Activated T-helper 17 cell treated with anti-CD3 and anti-CD28 coated beads, Interleukin-2, amount 50 U/mL, for 72 hours (primary cell): ENCODE data around the gene RAC2. TPM values are rescaled to one million over a fixed set of nuclear protein-coding genes. Genes with fewer than 3 reads are reported as not detected.
A peak's percentile ranks its signal among the peaks of the same experiment; 100 is the strongest.

Experiments
- ATAC-seq: fragments of 150-1000 bp; cut with Tn5 transposase; replicated peaks from 2 replicates; pipeline ENCODE4 v1.10.0; 2021; ENCODE audit warnings: mild to moderate bottlenecking, moderate library complexity
- H3K27ac Mint-ChIP-seq: one replicate; pipeline ENCODE4 v1.8.0; 2022; ENCODE audit warnings: mixed read lengths
- H3K27me3 Mint-ChIP-seq: one replicate; pipeline ENCODE4 v1.8.0; 2022; ENCODE audit warnings: mixed read lengths
- H3K36me3 Mint-ChIP-seq: one replicate; pipeline ENCODE4 v1.8.0; 2022; ENCODE audit warnings: low read depth, mild to moderate bottlenecking, mixed read lengths
- H3K4me1 Mint-ChIP-seq: one replicate; pipeline ENCODE4 v1.8.0; 2022; ENCODE audit warnings: mixed read lengths
- H3K4me3 Mint-ChIP-seq: one replicate; pipeline ENCODE4 v1.8.0; 2022; ENCODE audit warnings: mild to moderate bottlenecking, mixed read lengths
- H3K9me3 Mint-ChIP-seq: one replicate; pipeline ENCODE4 v1.8.0; 2022; ENCODE audit warnings: mixed read lengths
- total RNA-seq, 2 donors: library from RNA; stranded (reverse); gene quantifications; one replicate each; pipeline ENCODE4 v1.2.3, GENCODE V29; 2022

Gene RAC2
- total RNA-seq, 2 donors from 2014 or later: 674 to 1,069 TPM

DNA sequence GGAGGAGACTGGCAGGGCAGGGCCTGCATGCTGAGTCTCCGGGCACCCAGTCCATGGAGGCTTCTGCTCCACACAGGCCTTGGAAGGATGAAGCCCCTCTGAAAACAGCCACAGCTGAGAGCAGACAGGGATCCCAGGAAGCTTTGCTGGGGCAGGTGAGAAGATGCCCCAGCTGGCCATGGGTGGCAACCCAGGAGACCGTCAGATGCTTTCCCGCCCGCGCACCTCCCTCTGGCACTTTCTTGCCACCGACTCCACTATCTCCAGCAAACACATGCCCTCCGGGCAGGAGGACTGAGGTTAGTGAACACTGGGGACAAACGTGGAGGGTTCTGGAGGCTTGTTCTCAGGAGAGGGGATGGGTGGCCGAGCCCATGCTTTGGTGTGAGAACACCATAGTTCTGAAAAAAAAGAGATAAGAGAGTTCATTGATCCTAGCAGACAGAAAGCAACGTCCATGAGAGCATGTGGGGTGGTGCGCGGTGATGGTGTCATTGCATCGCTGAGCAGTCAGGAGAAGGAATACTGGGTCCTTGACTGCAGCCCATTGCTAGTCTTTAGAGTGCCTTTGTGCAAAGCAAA is 58.3 kb downstream of the RAC2 start:
- Mint-ChIP-seq H3K4me3 (peak overlapping the region; percentile 63), H3K4me1 (peaks cover 14% of the 10 kb centered on the region), H3K27ac (peak overlapping the region; percentile 75), H3K9me3 (no peaks in the 10 kb centered on the region), H3K27me3 (no peaks in the 10 kb centered on the region), H3K36me3 (no peaks in the 10 kb centered on the region)
- no peak for ATAC-seq

DNA sequence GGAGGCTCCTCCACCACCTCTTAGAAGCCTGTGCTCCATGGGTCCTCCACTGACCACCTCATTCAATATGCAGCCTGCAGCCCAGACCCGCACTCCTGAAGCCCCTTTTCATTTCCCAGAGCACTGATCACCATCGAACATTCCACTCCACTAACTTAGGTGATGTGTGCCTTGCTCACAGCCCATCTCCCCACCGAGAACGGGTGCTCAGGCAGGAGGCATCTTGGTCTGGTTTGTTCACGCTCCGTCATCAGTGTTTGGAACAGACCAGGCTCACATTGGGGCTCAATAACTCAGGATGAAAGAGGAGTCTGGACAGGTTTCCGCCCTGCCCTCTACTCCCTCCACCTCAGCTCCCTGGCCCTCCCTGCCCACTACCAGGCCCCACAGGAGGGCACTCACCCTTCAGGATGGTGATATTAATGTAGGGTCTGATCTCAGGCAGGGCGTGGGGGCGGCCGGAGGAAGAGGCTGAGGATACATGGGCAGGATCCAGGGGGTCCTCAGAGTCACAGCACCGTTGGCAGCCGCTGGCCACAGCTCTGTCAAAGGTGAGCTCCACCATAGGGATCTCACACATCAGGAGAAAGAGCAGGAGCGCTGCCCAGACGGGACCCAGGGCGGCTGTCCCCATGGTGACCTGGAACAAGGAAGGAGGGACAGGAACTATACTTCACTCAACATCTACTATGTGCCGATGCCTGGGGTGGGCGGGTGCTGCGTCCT is 59.1 kb downstream of the RAC2 start:
- Mint-ChIP-seq H3K4me3 (no peak overlapping the region), H3K9me3 (no peaks in the 10 kb centered on the region), H3K36me3 (no peaks in the 10 kb centered on the region), H3K4me1 (peaks cover 14% of the 10 kb centered on the region), H3K27ac (no peak overlapping the region), H3K27me3 (no peaks in the 10 kb centered on the region)
- no peak for ATAC-seq

DNA sequence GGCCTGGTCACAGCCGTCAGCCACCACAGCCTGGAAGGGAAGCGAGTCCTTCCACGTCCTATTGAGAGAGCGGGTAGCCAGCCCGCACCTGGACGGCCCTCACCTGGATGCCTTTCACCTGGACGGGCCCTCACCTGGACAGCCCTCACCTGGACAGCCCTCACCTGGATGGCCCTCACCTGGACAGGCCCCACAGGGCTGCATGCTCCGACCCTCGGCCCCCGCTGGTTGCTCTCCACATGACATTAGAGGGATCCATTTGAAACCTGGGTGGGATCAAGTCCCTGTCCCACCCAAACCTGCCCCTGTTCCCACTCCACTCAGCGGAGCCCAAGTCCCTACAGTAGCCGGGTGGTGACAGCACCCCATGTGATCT is 59.7 kb downstream of the RAC2 start:
- Mint-ChIP-seq H3K4me3 (no peak overlapping the region), H3K9me3 (no peaks in the 10 kb centered on the region), H3K27me3 (no peaks in the 10 kb centered on the region), H3K4me1 (peaks cover 14% of the 10 kb centered on the region), H3K27ac (no peak overlapping the region), H3K36me3 (no peaks in the 10 kb centered on the region)
- ATAC-seq: no peak

DNA sequence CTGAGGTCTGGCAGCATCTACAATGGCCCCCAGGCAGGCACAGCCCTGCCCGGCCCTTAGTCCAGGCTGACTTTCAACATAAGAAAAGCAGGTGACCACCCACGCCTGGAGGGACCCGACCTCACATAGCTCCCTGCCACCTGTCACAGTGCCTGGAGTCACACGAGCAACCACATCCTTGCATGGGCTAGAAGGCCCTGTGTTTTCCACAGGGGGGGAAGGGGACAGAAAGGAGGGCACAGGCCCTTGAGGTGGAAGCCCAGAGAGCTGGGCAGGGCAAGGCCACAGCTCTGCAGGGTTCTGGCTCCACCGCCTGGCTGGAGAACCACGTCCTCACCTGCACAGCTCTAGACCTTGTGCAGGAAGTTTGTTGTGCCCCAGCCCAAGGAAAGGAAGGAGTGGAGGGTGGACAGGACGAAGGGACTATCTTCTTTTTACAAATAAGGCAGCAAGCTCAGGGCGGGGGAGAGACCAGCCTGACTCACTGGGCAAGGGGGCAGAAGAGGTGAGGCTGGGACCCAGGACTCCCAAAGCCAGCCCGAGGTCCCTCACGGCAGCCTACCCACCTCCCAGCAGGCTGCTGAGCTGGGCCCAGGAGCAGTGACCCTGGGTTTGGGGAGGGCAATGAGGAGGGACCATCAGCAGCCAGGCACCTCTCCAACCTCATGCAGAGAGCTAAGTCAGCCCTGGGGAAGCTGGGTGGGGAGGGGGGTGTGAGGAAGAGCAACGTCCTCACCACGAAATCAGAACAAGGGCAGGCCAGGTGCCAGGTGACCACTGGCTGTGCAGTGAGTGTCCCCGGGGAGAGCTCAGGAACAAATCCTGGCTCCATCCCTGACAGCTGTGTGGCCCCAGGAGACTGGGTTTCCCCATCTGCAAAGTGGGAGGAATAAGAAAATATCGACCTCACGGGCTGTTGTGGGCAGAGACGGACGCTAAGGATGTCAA is 60.4 kb downstream of the RAC2 start:
- Mint-ChIP-seq H3K9me3 (no peaks in the 10 kb centered on the region), H3K27me3 (no peaks in the 10 kb centered on the region), H3K27ac (no peak overlapping the region), H3K4me1 (peaks cover 12% of the 10 kb centered on the region), H3K4me3 (no peak overlapping the region), H3K36me3 (no peaks in the 10 kb centered on the region)
- ATAC-seq: peak; percentile 21

DNA sequence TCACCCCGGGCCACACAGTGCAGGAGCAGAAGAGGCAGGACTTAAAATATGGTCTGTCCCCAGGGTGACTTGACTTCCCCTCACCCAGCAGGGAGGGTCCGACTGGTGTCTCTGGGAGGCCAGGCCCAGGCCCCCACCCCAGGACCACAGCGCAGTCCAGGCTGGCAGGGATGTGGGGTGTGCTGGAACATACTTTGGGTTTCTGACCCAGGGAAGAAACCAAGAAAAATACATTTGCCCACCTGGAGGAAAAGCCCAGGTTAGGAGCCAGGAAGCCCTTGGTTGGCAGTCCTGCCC is 61.2 kb downstream of the RAC2 start:
- Mint-ChIP-seq H3K4me3 (no peak overlapping the region), H3K9me3 (no peaks in the 10 kb centered on the region), H3K4me1 (peaks cover 10% of the 10 kb centered on the region), H3K27me3 (peaks cover 1% of the 10 kb centered on the region), H3K27ac (no peak overlapping the region), H3K36me3 (no peaks in the 10 kb centered on the region)
- ATAC-seq: no peak

GRCh38 chr22:37182101-37182948 is 61.7 kb downstream of the RAC2 start:
- H3K36me3 Mint-ChIP-seq: no peaks in the 10 kb centered on the region
- H3K27ac Mint-ChIP-seq: no peak overlapping the region
- H3K4me1 Mint-ChIP-seq: peaks cover 15% of the 10 kb centered on the region
- no peak overlapping the region for H3K4me3 Mint-ChIP-seq
- H3K9me3 Mint-ChIP-seq: no peaks in the 10 kb centered on the region
- peaks cover 7% of the 10 kb centered on the region for H3K27me3 Mint-ChIP-seq
- peak; percentile 25 for ATAC-seq

GRCh38 chr22:37181681-37182080 is 62.4 kb downstream of the RAC2 start:
- Mint-ChIP-seq H3K27me3 (peaks cover 7% of the 10 kb centered on the region), H3K9me3 (no peaks in the 10 kb centered on the region), H3K27ac (no peak overlapping the region)

GRCh38 chr22:37180531-37181231 is 63.4 kb downstream of the RAC2 start:
- Mint-ChIP-seq H3K36me3 (no peaks in the 10 kb centered on the region), H3K4me3 (no peak overlapping the region), H3K9me3 (no peaks in the 10 kb centered on the region), H3K4me1 (peaks cover 6% of the 10 kb centered on the region), H3K27me3 (peaks cover 7% of the 10 kb centered on the region), H3K27ac (peak overlapping the region; percentile 33)
- ATAC-seq: no peak

More at GRCh38 chr22:37181681-37182080, 62.4 kb downstream of the RAC2 start:
- Mint-ChIP-seq H3K4me1 (peaks cover 15% of the 10 kb centered on the region), H3K36me3 (no peaks in the 10 kb centered on the region), H3K4me3 (no peak overlapping the region)
- ATAC-seq: no peak

DNA sequence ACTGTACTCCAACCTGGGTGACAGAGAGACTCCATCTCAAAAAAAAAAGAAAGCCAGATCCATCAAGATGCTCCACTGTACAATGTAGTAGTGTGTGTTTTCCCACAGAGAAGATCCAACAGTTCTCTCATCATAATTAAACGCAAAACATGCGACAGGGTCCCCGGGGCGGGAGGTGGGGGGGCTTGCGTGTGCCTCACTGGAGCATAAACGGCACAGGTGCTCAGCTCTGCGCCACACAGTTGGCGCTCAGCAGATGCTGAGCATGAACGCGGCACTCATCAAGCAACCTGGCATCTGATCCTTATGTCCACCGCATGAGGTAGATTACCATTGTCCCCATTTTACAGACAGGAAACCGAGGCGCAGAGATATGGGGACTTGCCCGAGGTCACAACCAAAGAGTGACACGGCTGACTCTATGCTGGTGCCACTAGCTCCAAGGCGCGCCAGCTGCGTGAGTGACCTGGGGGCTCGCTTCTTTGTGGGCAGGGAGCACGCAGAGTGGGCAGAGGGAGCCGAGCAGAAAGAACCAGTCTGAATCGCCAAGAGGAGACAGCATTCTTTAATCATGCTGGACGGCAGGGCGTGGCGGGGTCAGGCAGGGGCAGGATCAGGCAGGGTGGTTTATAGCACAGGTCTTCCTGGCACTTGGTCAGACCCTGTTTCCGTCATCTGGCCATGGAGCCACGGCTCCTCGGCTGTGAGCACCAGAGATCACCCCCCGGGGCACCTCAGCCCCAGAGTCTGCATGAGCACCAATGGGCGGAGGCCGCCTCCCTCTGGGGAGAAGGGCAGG is 64.2 kb downstream of the RAC2 start:
- no peak overlapping the region for H3K4me3 Mint-ChIP-seq
- H3K36me3 Mint-ChIP-seq: no peaks in the 10 kb centered on the region
- peaks cover 7% of the 10 kb centered on the region for H3K27me3 Mint-ChIP-seq
- H3K9me3 Mint-ChIP-seq: no peaks in the 10 kb centered on the region
- peaks cover 5% of the 10 kb centered on the region for H3K4me1 Mint-ChIP-seq
- peak overlapping the region; percentile 33 for H3K27ac Mint-ChIP-seq
- ATAC-seq: no peak

DNA sequence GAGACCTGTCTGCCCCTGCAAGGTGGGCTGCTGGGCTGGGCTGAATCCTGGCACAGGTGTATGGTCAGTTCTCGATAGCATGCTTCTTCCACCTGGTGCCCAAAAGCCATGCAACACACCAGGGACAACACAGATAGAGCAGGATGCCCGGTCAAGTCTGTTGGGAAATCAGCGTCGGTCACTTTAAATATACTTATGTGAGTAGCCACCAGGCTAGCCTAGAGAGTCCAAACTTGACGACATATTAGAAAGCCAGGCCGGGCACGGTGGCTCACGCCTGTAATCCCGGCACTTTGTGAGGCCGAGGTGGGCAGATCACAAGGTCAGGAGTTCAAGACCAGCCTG is 65.0 kb downstream of the RAC2 start:
- Mint-ChIP-seq H3K36me3 (no peaks in the 10 kb centered on the region), H3K27ac (no peak overlapping the region), H3K4me1 (peaks cover 5% of the 10 kb centered on the region), H3K9me3 (no peaks in the 10 kb centered on the region), H3K4me3 (no peak overlapping the region), H3K27me3 (peaks cover 7% of the 10 kb centered on the region)
- ATAC-seq: no peak

DNA sequence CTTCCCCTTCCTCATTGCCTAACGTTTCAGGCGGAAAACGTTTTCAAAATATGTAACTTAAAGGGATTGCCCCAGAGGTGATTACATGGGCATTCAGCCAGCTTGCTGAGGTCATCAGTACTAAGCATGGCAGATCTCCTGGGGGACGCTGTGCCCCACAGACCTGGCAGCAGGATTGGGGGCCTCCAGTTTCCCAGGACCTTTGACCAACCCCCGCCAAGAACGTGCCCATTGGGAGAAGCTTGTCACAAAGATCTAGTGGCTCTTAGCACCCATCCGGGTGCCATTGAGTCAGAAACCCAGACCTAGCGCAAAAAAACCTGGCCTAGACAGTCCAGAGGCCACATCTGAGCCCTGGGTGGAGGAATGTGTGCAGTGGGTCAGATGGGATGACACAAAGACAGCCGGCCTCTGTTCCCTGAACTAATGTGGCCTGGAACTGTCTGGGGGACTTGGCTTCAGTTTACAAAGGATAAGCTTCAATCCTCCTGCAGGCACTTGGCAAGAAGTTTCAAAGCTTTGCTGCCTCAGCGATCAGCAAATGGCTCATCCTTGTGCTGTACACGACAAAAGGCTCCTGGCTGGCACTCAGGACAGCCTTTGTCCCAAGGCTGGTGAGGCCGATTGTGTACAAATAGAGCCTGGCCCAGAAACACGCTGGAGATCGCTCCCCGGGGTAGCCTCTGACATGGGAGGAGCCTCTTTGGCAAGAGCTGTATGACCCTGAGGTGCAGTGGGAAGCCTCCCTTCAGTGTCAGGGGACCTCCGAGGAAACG is 65.5 kb downstream of the RAC2 start:
- Mint-ChIP-seq H3K9me3 (no peaks in the 10 kb centered on the region), H3K27ac (peak overlapping the region; percentile 3), H3K4me1 (peaks cover 5% of the 10 kb centered on the region), H3K27me3 (peaks cover 7% of the 10 kb centered on the region), H3K4me3 (no peak overlapping the region), H3K36me3 (no peaks in the 10 kb centered on the region)
- no peak for ATAC-seq

- Mint-ChIP-seq H3K27me3 (peaks cover 7% of the 10 kb centered on the region), H3K36me3 (no peaks in the 10 kb centered on the region), H3K9me3 (no peaks in the 10 kb centered on the region), H3K4me1 (peaks cover 5% of the 10 kb centered on the region), H3K4me3 (no peak overlapping the region), H3K27ac (peak overlapping the region; percentile 3)
- ATAC-seq: no peak
These were observed 66.3 kb downstream of the RAC2 start for GRCh38 chr22:37177755-37178154.

DNA sequence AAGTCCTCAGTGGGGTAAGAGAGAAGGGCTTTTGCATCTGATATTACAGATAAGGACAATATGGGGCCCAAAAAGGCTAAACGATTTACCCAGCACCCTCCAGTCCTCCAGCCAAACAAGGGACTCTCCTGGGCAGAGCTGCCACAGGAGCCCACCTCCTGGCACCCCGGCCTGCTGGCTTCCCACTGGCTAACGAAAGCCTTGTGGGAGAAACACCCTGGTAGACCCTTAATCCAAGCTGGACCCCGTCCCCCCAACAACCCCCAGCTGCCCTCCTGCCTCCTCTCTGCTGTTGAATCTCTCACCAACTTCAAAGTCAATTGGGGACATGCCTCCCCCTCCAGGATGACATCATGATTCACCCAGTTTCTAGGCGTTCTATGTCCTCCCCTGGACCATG is 66.8 kb downstream of the RAC2 start:
- no peaks in the 10 kb centered on the region for H3K9me3 Mint-ChIP-seq

More for the DNA sequence above, 66.8 kb downstream of the RAC2 start:
- no peak for ATAC-seq
- Mint-ChIP-seq H3K27me3 (peaks cover 7% of the 10 kb centered on the region), H3K4me3 (no peak overlapping the region), H3K36me3 (no peaks in the 10 kb centered on the region), H3K27ac (peak overlapping the region; percentile 3), H3K4me1 (peaks cover 5% of the 10 kb centered on the region)
